ENCODE data around the gene CFHR3.
A peak's percentile ranks its signal among the peaks of the same experiment; 100 is the strongest.
"Not testable (repeated sequence)": the region's sequence is repeated elsewhere in the genome, so short reads cannot be mapped to it uniquely, and the experiment has no call there.

The CFHR3 gene

DNA sequence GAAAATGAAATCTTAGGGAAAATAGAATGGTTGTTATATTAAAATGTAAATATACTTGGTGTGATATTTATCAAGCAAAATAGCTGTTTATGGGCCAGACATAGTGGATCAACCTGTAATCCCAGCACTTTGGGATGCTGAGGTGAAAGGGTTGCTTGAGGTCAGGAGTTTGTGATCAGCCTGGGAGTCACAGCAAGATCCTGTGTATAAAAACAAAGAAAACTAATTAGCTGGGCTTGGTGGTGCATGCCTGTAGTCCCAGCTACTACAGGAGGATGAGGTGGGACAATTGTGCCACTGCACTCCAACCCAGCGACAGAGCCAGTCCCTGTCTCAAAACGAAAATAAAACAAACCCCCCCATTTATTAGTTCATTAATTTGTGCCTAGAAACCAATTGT lies 23.3 kb downstream of the CFHR3 start:
- H3K4me1 ChIP-seq (ENCODE audit: low read depth, poor library complexity, severe bottlenecking): peaks cover 42% of the 10 kb centered on the region
- no peak overlapping the region for H3K27ac ChIP-seq
- TF ChIP-seq, protein P1, sequence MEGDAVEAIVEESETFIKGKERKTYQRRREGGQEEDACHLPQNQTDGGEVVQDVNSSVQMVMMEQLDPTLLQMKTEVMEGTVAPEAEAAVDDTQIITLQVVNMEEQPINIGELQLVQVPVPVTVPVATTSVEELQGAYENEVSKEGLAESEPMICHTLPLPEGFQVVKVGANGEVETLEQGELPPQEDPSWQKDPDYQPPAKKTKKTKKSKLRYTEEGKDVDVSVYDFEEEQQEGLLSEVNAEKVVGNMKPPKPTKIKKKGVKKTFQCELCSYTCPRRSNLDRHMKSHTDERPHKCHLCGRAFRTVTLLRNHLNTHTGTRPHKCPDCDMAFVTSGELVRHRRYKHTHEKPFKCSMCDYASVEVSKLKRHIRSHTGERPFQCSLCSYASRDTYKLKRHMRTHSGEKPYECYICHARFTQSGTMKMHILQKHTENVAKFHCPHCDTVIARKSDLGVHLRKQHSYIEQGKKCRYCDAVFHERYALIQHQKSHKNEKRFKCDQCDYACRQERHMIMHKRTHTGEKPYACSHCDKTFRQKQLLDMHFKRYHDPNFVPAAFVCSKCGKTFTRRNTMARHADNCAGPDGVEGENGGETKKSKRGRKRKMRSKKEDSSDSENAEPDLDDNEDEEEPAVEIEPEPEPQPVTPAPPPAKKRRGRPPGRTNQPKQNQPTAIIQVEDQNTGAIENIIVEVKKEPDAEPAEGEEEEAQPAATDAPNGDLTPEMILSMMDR (conservative IDR thresholded peaks at IDR 0.05; ENCODE audit: low read depth, low read length): no peak
- no peak overlapping the region for H3K9ac ChIP-seq
- no peak overlapping the region for H3K4me3 ChIP-seq (IDR thresholded peaks at IDR 0.05; ENCODE audit: insufficient read depth, low read depth, low read length)
- H3K36me3 ChIP-seq (ENCODE audit: insufficient read depth): no peaks in the 10 kb centered on the region
- H3K27me3 ChIP-seq (ENCODE audit: insufficient read depth, low read depth): no peaks in the 10 kb centered on the region
- no peak overlapping the region for H3K4me2 ChIP-seq
- no peak overlapping the region for H2AFZ ChIP-seq (ENCODE audit: low read depth)
- no peaks in the 10 kb centered on the region for H3K79me2 ChIP-seq (ENCODE audit: insufficient read depth, low read depth)
- H4K20me1 ChIP-seq (ENCODE audit: insufficient read depth): no peaks in the 10 kb centered on the region

DNA sequence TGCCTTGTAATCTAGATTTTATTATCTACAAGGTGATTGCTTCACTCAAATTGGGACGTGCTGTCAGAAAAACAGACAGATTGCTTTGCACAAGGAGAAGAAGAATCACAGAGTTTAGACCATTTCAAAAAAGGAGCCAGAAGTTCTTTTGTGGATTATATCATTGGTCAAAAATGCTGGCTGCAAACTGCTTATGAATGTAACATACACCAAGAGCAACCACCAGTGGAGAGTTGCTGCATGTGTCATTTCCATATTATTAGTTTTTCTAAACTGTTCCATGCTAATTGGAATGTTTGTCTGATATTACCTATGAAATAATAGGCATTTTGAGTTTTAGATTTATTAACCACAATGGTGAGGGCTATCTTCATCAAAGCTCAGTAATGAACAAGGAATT lies 27.3 kb downstream of the CFHR3 start:
- H4K20me1 ChIP-seq (ENCODE audit: insufficient read depth); H3K9ac ChIP-seq; H3K4me3 ChIP-seq (IDR thresholded peaks at IDR 0.05; ENCODE audit: insufficient read depth, low read depth, low read length); H3K79me2 ChIP-seq (ENCODE audit: insufficient read depth, low read depth); H3K27me3 ChIP-seq (ENCODE audit: insufficient read depth, low read depth); H2AFZ ChIP-seq (ENCODE audit: low read depth); H3K36me3 ChIP-seq (ENCODE audit: insufficient read depth); H3K4me2 ChIP-seq; H3K27ac ChIP-seq: not testable (repeated sequence)
- H3K4me1 ChIP-seq (ENCODE audit: low read depth, poor library complexity, severe bottlenecking): peaks cover 10% of the 10 kb centered on the region

DNA sequence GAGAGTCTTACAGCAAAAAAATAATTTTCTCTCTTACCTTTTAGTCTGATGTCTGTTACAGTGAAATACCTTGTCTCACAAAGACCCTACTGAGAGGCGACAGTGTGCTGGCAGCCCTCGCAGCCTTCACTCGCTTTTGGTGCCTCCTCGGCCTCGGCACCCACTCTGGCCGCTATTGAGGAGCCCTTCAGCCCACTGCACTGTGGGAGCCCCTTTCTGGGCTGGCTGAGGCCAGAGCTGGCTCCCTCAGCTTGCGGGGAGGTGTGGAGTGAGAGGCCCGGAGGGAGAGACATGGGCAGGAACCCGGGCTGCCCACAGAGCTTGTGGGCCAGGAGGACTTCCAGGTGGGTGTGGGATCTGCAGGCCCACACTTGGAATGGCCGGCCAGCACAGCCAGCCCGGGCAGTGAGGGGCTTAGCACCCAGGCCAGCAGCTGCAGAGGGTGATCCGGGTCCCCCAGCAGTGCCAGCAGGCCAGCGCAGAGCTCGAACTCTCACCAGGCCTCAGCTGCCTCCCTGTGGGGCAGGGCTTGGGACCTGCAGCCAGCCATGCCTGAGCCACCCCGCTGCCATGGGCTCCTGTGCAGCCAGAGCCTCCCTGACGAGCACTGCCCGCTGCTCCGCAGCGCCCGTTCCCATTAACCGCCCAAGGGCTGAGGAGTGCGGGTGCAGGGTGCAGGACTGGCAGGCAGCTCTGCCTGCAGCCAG lies 34.0 kb downstream of the CFHR3 start:
- H3K4me1 ChIP-seq (ENCODE audit: low read depth, poor library complexity, severe bottlenecking): no peaks in the 10 kb centered on the region
- no peak overlapping the region for H3K27ac ChIP-seq
- no peak overlapping the region for H3K9ac ChIP-seq
- no peak overlapping the region for H3K4me3 ChIP-seq (IDR thresholded peaks at IDR 0.05; ENCODE audit: insufficient read depth, low read depth, low read length)
- H3K79me2 ChIP-seq (ENCODE audit: insufficient read depth, low read depth): no peaks in the 10 kb centered on the region
- no peaks in the 10 kb centered on the region for H4K20me1 ChIP-seq (ENCODE audit: insufficient read depth)
- H3K36me3 ChIP-seq (ENCODE audit: insufficient read depth): no peaks in the 10 kb centered on the region
- H3K27me3 ChIP-seq (ENCODE audit: insufficient read depth, low read depth): no peaks in the 10 kb centered on the region
- no peak overlapping the region for H2AFZ ChIP-seq (ENCODE audit: low read depth)
- H3K4me2 ChIP-seq: no peak overlapping the region
- TF ChIP-seq, protein P1 (conservative IDR thresholded peaks at IDR 0.05; ENCODE audit: low read depth, low read length): no peak

DNA sequence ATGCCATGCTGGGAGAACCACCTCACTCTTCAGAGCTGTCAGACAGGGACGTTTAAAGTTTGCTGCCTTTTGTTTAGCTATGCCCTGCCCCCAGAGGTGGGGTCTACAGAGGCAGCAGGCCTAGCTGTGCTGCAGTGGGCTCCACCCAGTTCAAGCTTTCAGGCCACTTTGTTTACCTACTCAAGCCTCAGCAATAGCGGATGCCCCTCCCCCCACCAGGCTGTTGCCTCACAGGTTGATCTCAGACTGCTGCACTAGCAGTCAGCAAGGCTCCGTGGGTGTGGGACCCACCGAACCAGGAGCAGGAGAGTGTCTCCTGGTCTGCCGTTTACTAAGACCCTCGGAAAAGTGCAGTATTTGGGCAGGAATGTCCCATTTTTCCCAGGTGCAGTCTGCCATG lies 42.8 kb downstream of the CFHR3 start:
- not testable (repeated sequence) for H3K4me2 ChIP-seq; H2AFZ ChIP-seq (ENCODE audit: low read depth); H3K4me3 ChIP-seq (IDR thresholded peaks at IDR 0.05; ENCODE audit: insufficient read depth, low read depth, low read length); H3K4me1 ChIP-seq (ENCODE audit: low read depth, poor library complexity, severe bottlenecking); H3K79me2 ChIP-seq (ENCODE audit: insufficient read depth, low read depth); H4K20me1 ChIP-seq (ENCODE audit: insufficient read depth); H3K9ac ChIP-seq; H3K27me3 ChIP-seq (ENCODE audit: insufficient read depth, low read depth); H3K27ac ChIP-seq; H3K36me3 ChIP-seq (ENCODE audit: insufficient read depth)

DNA sequence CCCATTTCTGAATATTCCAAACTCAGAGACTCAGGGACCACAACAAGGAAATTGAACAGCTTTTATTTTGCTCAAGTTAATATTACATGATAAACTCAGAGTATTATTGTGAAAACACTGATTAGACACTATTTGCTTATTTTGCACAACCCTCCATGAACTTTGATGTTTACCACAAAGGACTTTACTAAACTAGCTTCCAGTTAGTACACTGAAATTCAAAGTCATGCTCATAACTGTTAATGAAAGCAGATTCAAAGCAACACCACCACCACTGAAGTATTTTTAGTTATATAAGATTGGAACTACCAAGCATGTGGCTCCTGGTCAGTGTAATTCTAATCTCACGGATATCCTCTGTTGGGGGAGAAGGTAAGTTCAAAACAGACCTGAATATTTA lies 44.9 kb downstream of the CFHR3 start, which contains the start of gene CFHR1:
Gene CFHR1, plus strand, starts transcription at position 201 of the 400 bp plus-strand sequence. Its CDS starts 114 bp downstream, at position 315.
- H3K36me3 ChIP-seq (ENCODE audit: insufficient read depth); H3K4me2 ChIP-seq; H3K27me3 ChIP-seq (ENCODE audit: insufficient read depth, low read depth); H2AFZ ChIP-seq (ENCODE audit: low read depth); H3K4me1 ChIP-seq (ENCODE audit: low read depth, poor library complexity, severe bottlenecking); H3K4me3 ChIP-seq (IDR thresholded peaks at IDR 0.05; ENCODE audit: insufficient read depth, low read depth, low read length); H3K27ac ChIP-seq; H4K20me1 ChIP-seq (ENCODE audit: insufficient read depth); H3K79me2 ChIP-seq (ENCODE audit: insufficient read depth, low read depth); H3K9ac ChIP-seq: not testable (repeated sequence)

DNA sequence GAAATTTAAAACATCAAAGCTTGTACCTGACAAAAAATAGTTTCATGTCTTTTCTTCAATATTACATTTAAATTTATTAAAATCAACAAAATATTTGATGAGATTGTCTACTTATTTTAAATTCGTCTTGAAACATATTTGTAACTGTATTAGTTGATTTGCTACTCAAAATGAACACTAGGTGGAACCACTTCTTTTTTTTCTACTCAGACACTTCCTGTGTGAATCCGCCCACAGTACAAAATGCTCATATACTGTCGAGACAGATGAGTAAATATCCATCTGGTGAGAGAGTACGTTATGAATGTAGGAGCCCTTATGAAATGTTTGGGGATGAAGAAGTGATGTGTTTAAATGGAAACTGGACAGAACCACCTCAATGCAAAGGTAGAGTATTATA lies 53.2 kb downstream of the CFHR3 start:
- TF ChIP-seq, protein P1 (conservative IDR thresholded peaks at IDR 0.05; ENCODE audit: low read depth, low read length): peak; percentile 25
- not testable (repeated sequence) for H3K27ac ChIP-seq; H4K20me1 ChIP-seq (ENCODE audit: insufficient read depth); H3K4me1 ChIP-seq (ENCODE audit: low read depth, poor library complexity, severe bottlenecking); H3K36me3 ChIP-seq (ENCODE audit: insufficient read depth); H3K79me2 ChIP-seq (ENCODE audit: insufficient read depth, low read depth); H3K4me3 ChIP-seq (IDR thresholded peaks at IDR 0.05; ENCODE audit: insufficient read depth, low read depth, low read length); H3K27me3 ChIP-seq (ENCODE audit: insufficient read depth, low read depth); H3K9ac ChIP-seq; H2AFZ ChIP-seq (ENCODE audit: low read depth); H3K4me2 ChIP-seq
